Measurements from ENCODE around the gene IL11RA. TPM values are rescaled to one million over a fixed set of nuclear protein-coding genes. Genes with fewer than 3 reads are reported as not detected.

The IL11RA gene
- 61.4 TPM for total RNA-seq (ENCODE audit: unreplicated experiment)
- long read RNA-seq, transcript IL11RA-201 (13 exons, 1,728 nt): minor isoform, 6 of 48 reads
- long read RNA-seq, transcript IL11RA-202 (13 exons, 1,700 nt): major isoform, 25 of 48 reads
- long read RNA-seq, partial matches to known transcripts: 3 of 48 reads
- long read RNA-seq, other reads (novel, unspliced or antisense): 14 of 48 reads

DNA sequence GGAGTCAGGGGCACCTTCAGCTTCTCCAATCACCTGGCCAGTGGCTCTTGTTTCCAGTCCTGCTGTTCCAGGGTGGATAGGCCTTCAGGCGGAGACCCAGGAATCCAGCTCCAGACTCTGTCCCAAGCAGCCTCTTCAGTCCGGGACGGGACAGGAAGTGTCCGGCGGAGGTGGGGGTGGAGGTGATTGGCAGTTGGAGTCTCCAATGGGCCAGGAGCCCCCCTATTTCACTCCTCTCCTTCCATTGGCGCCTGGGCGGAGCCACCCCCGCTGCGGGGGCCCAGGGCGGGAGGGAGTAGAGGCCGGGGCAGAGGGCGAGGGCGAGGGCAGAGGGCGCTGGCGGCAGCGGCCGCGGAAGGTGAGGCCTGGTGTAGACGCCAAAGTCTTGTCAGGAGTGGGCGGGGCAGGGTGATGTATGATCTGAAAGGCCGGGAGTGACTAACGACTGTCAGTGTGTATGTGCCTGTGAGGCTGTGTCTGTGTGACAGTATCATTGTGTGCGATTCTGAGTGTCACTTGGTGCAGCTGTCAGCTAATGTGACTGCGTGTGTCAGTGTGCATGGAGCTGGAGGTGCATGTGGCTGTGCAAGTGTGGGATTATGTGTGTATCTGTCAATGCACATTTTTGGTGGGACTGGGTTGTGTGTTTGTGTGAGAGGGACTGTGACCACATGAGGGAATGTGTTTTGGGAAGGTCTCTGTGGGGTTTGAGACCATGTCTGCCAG lies at the start of gene IL11RA:
Gene IL11RA, plus strand, starts transcription at position 310 of the 726 bp plus-strand sequence. CDS start 3,033 bp downstream, outside the sequence.
- H3K27ac Mint-ChIP-seq (ENCODE audit: unreplicated experiment): peak within 1 kb of the TSS; percentile 91
- no peaks in the 10 kb centered on the region for H3K9me3 Mint-ChIP-seq (ENCODE audit: unreplicated experiment)
- H3K4me3 Mint-ChIP-seq (ENCODE audit: unreplicated experiment): peak within 1 kb of the TSS; percentile 90
- TF ChIP-seq CTCF (IDR thresholded peaks at IDR 0.05; ENCODE audit: unreplicated experiment): no peak
- peaks cover 17% of the 10 kb centered on the region for H3K27me3 Mint-ChIP-seq (ENCODE audit: unreplicated experiment)
- peaks cover 11% of the 10 kb centered on the region for H3K36me3 Mint-ChIP-seq (ENCODE audit: low read depth, unreplicated experiment)
- peaks cover 36% of the 10 kb centered on the region for H3K4me1 Mint-ChIP-seq (ENCODE audit: unreplicated experiment)
- DNase-seq (ENCODE audit: low spot score): peak; percentile 74

DNA sequence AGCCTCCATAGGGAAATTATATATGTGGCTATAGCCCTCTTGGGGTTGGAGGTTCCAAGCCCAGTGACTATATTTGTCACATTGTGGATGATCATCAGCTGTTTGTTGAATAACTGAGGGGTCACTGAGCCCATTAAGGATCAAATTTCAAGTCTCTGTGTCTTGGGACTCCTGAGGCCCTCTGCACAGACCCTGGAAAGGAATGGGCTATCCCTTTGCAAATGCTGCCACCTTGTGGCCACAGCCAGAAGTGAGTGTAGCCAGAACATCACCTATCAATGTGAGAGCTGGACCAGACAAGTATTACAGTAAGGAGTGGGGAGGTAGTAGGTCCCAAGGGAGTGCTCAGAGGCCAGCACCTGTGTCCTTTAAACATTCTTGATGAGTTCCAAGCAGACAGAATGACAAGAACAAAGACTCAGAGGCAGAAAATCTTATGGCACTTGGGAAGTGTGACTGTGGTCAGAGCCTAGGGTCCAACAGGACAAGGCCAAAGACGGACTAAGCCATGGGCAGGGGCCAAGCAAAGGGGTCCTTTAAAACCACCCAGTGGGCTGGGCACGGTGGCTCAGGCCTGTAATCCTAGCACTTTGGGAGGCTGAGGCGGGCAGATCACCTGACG lies 48.3 kb upstream of the IL11RA start:
- Mint-ChIP-seq H3K4me1 (ENCODE audit: unreplicated experiment) (peaks cover 3% of the 10 kb centered on the region), H3K27me3 (ENCODE audit: unreplicated experiment) (peaks cover 5% of the 10 kb centered on the region), H3K4me3 (ENCODE audit: unreplicated experiment) (no peak overlapping the region), H3K9me3 (ENCODE audit: unreplicated experiment) (no peaks in the 10 kb centered on the region), H3K27ac (ENCODE audit: unreplicated experiment) (no peak overlapping the region), H3K36me3 (ENCODE audit: low read depth, unreplicated experiment) (no peaks in the 10 kb centered on the region)
- peak; percentile 92 for TF ChIP-seq CTCF (IDR thresholded peaks at IDR 0.05; ENCODE audit: unreplicated experiment)
- peak; percentile 93 for DNase-seq (ENCODE audit: low spot score)

GRCh38 chr9:34606190-34606589 lies 45.8 kb upstream of the IL11RA start:
- peaks cover 2% of the 10 kb centered on the region for H3K4me1 Mint-ChIP-seq (ENCODE audit: unreplicated experiment)
- no peaks in the 10 kb centered on the region for H3K9me3 Mint-ChIP-seq (ENCODE audit: unreplicated experiment)
- DNase-seq (ENCODE audit: low spot score): no peak
- no peak overlapping the region for H3K27ac Mint-ChIP-seq (ENCODE audit: unreplicated experiment)
- TF ChIP-seq CTCF (IDR thresholded peaks at IDR 0.05; ENCODE audit: unreplicated experiment): no peak
- H3K4me3 Mint-ChIP-seq (ENCODE audit: unreplicated experiment): no peak overlapping the region
- peaks cover 5% of the 10 kb centered on the region for H3K27me3 Mint-ChIP-seq (ENCODE audit: unreplicated experiment)
- no peaks in the 10 kb centered on the region for H3K36me3 Mint-ChIP-seq (ENCODE audit: low read depth, unreplicated experiment)

DNA sequence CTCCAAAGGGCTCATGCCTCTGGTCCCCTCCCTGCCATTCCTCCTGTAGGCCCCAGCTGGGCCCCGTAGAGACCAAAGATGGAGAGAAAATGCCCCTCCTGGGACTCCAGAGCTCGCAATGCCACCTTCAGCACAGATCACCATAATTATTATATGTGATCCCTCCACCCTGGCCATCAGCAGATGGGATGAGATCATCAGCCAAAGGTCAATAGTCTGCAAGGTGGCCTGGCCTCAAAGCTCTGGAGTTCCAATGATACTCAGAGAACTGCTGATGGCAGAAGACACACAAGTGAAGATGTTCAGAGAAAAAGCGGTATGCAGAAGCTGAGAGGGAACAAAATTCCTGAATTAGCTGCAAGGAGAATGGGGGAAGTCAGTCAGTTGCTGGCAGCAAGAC lies 45.1 kb upstream of the IL11RA start:
- no peak overlapping the region for H3K27ac Mint-ChIP-seq (ENCODE audit: unreplicated experiment)
- H3K36me3 Mint-ChIP-seq (ENCODE audit: low read depth, unreplicated experiment): no peaks in the 10 kb centered on the region
- peaks cover 7% of the 10 kb centered on the region for H3K4me1 Mint-ChIP-seq (ENCODE audit: unreplicated experiment)
- no peak for TF ChIP-seq CTCF (IDR thresholded peaks at IDR 0.05; ENCODE audit: unreplicated experiment)
- no peak overlapping the region for H3K4me3 Mint-ChIP-seq (ENCODE audit: unreplicated experiment)
- H3K9me3 Mint-ChIP-seq (ENCODE audit: unreplicated experiment): no peaks in the 10 kb centered on the region
- H3K27me3 Mint-ChIP-seq (ENCODE audit: unreplicated experiment): peaks cover 9% of the 10 kb centered on the region
- DNase-seq (ENCODE audit: low spot score): no peak

DNA sequence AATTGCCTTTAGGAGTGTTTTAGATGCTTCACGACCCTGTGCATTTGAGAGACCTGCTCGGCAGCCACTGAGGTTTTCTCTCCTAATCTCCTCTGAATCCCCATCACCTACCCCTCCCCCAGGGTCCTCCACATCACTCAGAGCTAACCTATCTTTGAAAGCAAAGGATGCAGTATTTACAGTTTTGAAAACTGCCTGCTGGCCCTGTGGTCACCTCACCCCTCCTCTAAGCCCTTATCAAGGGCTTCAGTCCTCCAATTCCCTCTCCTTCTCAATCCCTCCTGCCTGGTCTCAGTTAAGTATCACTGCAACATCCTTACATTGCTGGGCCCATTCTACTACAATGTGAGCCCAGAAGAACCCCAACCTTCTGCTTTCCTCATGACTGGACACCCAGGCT lies 44.7 kb upstream of the IL11RA start:
- H3K4me1 Mint-ChIP-seq (ENCODE audit: unreplicated experiment): peaks cover 7% of the 10 kb centered on the region
- no peaks in the 10 kb centered on the region for H3K36me3 Mint-ChIP-seq (ENCODE audit: low read depth, unreplicated experiment)
- DNase-seq (ENCODE audit: low spot score): no peak
- TF ChIP-seq CTCF (IDR thresholded peaks at IDR 0.05; ENCODE audit: unreplicated experiment): no peak
- no peak overlapping the region for H3K27ac Mint-ChIP-seq (ENCODE audit: unreplicated experiment)
- H3K4me3 Mint-ChIP-seq (ENCODE audit: unreplicated experiment): no peak overlapping the region
- H3K9me3 Mint-ChIP-seq (ENCODE audit: unreplicated experiment): no peaks in the 10 kb centered on the region
- H3K27me3 Mint-ChIP-seq (ENCODE audit: unreplicated experiment): peaks cover 9% of the 10 kb centered on the region
